Mucosa of rectum (tissue), 2 donors: ENCODE data around the gene MGRN1.
"Not testable (repeated sequence)": the region's sequence is repeated elsewhere in the genome, so short reads cannot be mapped to it uniquely, and the experiment has no call there.

ENCODE experiments used
- H3K27ac ChIP-seq, 2 donors: one replicate each; pipeline ENCODE4 v1.7.0; 2013; ENCODE audit warnings: inconsistent platforms in 2 of 2, low read depth in 2 of 2, low read length in 2 of 2
- H3K27me3 ChIP-seq, 2 donors: one replicate each; pipeline ENCODE4 v1.7.0; 2013; ENCODE audit warnings: low read length in 2 of 2; ENCODE audit not compliant: control insufficient read depth in 2 of 2, insufficient read depth in 2 of 2
- H3K36me3 ChIP-seq, 2 donors: one replicate each; pipeline ENCODE4 v1.7.0; 2013; ENCODE audit warnings: low read length in 2 of 2; ENCODE audit not compliant: control insufficient read depth in 2 of 2, insufficient read depth in 2 of 2
- H3K4me1 ChIP-seq, 2 donors: one replicate each; pipeline ENCODE4 v1.7.0; 2013; ENCODE audit warnings: low read length in 2 of 2, mild to moderate bottlenecking in 1 of 2; ENCODE audit not compliant: control insufficient read depth in 2 of 2, insufficient read depth in 2 of 2
- H3K4me3 ChIP-seq, 2 donors: one replicate each; pipeline ENCODE4 v1.7.0; 2013; ENCODE audit warnings: low read length in 2 of 2
- H3K9ac ChIP-seq, 2 donors: one replicate each; pipeline ENCODE4 v1.7.0; 2013; ENCODE audit warnings: low read length in 2 of 2, low read depth in 1 of 2, mild to moderate bottlenecking in 1 of 2
- H3K9me3 ChIP-seq, 2 donors: one replicate each; pipeline ENCODE4 v1.7.0; 2013; ENCODE audit warnings: low read length in 2 of 2; ENCODE audit not compliant: control insufficient read depth in 2 of 2
- donor health status: healthy.
- donor health status: Normal muscosa, but diverticular disease.

MGRN1 gene

GRCh38 chr16:4639899-4640509, 15.4 kb downstream of the MGRN1 start:
- Histone ChIP-seq H3K27ac (no peak overlapping the region), H3K27me3 (no peaks in the 10 kb centered on the region), H3K4me3 (no peak overlapping the region), H3K36me3 (peaks cover 0 to 12% of the 10 kb centered on the region in 2 donors), H3K9ac (no peak overlapping the region), H3K4me1 (peaks cover 0 to 3% of the 10 kb centered on the region in 2 donors), H3K9me3 (no peaks in the 10 kb centered on the region)

GRCh38 chr16:4640572-4641305, 16.1 kb downstream of the MGRN1 start:
- Histone ChIP-seq H3K27ac (no peak overlapping the region), H3K4me1 (peaks cover 0 to 3% of the 10 kb centered on the region in 2 donors), H3K27me3 (no peaks in the 10 kb centered on the region), H3K9me3 (no peaks in the 10 kb centered on the region), H3K36me3 (peaks cover 0 to 16% of the 10 kb centered on the region in 2 donors), H3K9ac (no peak overlapping the region), H3K4me3 (no peak overlapping the region)

GRCh38 chr16:4641306-4641687, 16.7 kb downstream of the MGRN1 start:
- peaks cover 0 to 3% of the 10 kb centered on the region in 2 donors for H3K4me1 ChIP-seq
- no peak overlapping the region for H3K4me3 ChIP-seq
- H3K9ac ChIP-seq, result no peak overlapping the region
- H3K27ac ChIP-seq, result no peak overlapping the region
- H3K36me3 ChIP-seq, result peaks cover 0 to 17% of the 10 kb centered on the region in 2 donors
- H3K27me3 ChIP-seq, result no peaks in the 10 kb centered on the region
- H3K9me3 ChIP-seq, result no peaks in the 10 kb centered on the region

GRCh38 chr16:4641895-4642294, 17.3 kb downstream of the MGRN1 start:
- H3K36me3 ChIP-seq, result peaks cover 0 to 15% of the 10 kb centered on the region in 2 donors
- H3K27me3 ChIP-seq, result no peaks in the 10 kb centered on the region
- H3K9ac ChIP-seq, result no peak overlapping the region
- H3K27ac ChIP-seq, result no peak overlapping the region
- peaks cover 0 to 3% of the 10 kb centered on the region in 2 donors for H3K4me1 ChIP-seq
- no peak overlapping the region for H3K4me3 ChIP-seq
- no peaks in the 10 kb centered on the region for H3K9me3 ChIP-seq

- Histone ChIP-seq H3K36me3 (peaks cover 7 to 20% of the 10 kb centered on the region in 2 donors), H3K9ac (no peak overlapping the region), H3K4me1 (no peaks in the 10 kb centered on the region), H3K27me3 (no peaks in the 10 kb centered on the region), H3K4me3 (no peak overlapping the region), H3K9me3 (no peaks in the 10 kb centered on the region), H3K27ac (no peak overlapping the region)
These were observed 22.4 kb downstream of the MGRN1 start for GRCh38 chr16:4646773-4647643.

GRCh38 chr16:4647644-4647980, 23.0 kb downstream of the MGRN1 start:
- H3K4me3 ChIP-seq, result no peak overlapping the region
- H3K9ac ChIP-seq, result no peak overlapping the region
- H3K4me1 ChIP-seq, result peaks cover under 1 to 1% of the 10 kb centered on the region in 2 donors
- H3K27me3 ChIP-seq, result no peaks in the 10 kb centered on the region
- no peak overlapping the region for H3K27ac ChIP-seq
- H3K36me3 ChIP-seq, result peaks cover 13 to 25% of the 10 kb centered on the region in 2 donors
- H3K9me3 ChIP-seq, result no peaks in the 10 kb centered on the region

- Histone ChIP-seq H3K27ac (no peak overlapping the region), H3K4me3 (no peak overlapping the region), H3K27me3 (no peaks in the 10 kb centered on the region), H3K9me3 (no peaks in the 10 kb centered on the region), H3K36me3 (peaks cover 17 to 29% of the 10 kb centered on the region in 2 donors), H3K4me1 (peaks cover 5 to 7% of the 10 kb centered on the region in 2 donors), H3K9ac (no peak overlapping the region)
These were observed 24.3 kb downstream of the MGRN1 start for GRCh38 chr16:4648917-4649316.

- no peak overlapping the region for H3K4me3 ChIP-seq
- no peaks in the 10 kb centered on the region for H3K9me3 ChIP-seq
- H3K36me3 ChIP-seq, result peaks cover 17 to 29% of the 10 kb centered on the region in 2 donors
- no peak overlapping the region for H3K27ac ChIP-seq
- no peak overlapping the region for H3K9ac ChIP-seq
- no peaks in the 10 kb centered on the region for H3K27me3 ChIP-seq
- H3K4me1 ChIP-seq, result peaks cover 13 to 17% of the 10 kb centered on the region in 2 donors
These were observed 25.3 kb downstream of the MGRN1 start for GRCh38 chr16:4649744-4650442.

GRCh38 chr16:4650443-4651074, 25.9 kb downstream of the MGRN1 start:
- not testable (repeated sequence) for H3K4me3 ChIP-seq, H3K9me3 ChIP-seq, H3K27me3 ChIP-seq, H3K9ac ChIP-seq, H3K27ac ChIP-seq
- H3K36me3 ChIP-seq, result peaks cover 21 to 31% of the 10 kb centered on the region in 2 donors
- H3K4me1 ChIP-seq, result peaks cover 13 to 17% of the 10 kb centered on the region in 2 donors
